ENCODE data around the gene GLYATL1.

GLYATL1 gene

GRCh38 chr11:58927393-58928106 is 11.7 kb upstream of the GLYATL1 start:
- DNase-seq, result no peak

DNA sequence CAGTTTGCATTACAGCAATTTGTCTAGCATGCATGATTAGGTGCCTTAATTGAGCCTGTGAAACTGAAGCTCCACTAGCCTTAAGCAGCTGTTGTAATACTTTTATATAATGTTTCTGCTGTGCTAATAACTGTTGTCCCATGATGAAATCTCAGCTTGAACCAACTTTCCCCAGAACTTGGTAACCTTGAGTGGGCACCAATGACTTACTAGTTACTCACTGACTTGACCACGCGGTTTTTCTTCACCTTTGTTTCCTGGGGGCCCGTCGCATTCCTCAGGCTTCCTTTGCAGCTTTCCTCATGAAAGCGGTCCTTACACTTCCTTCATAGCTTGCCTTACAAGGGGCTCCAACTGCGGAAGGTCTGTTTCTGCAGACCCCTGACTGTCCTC is 11.2 kb upstream of the GLYATL1 start:
- no peak for DNase-seq

DNA sequence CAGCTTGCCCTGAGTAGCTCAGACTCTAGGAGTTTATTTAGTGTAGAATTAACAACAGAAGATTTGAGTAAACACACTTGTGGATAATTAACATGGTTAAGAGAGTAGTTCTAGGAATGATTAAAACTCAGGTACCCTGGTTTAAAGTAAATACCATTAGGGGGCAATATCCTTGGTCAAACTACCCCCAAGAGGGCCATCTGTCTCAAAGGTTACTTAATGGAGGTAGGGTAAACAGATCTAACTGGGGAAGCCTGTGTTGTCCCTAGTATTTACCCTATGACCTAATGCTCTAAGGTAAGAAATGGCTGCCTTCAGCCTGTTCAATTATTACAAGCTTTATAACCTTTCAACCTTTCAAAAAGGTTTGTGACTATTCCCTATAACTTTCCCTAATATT is 10.6 kb upstream of the GLYATL1 start:
- no peak for DNase-seq

GRCh38 chr11:58930926-58931325 is 8.4 kb upstream of the GLYATL1 start:
- DNase-seq, result no peak

DNA sequence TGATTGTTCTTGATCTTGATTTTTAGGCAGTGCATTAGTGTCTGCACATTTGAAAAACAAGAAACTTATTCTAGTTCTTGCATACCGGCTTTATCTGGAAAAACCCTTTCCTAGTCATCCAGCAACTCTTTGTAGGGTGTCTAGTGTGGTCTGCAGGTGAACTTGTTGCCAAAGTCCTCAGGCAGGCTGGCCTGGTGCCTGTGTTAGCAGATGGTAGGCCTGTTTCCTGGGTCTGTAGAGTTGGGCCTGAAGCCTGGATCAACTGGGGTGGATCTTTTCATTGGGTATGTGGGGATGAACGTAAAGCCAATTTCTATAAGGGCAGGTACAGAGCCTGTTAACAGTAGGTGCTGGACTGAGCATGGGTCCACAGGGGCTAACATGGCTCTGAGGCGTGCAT is 5.6 kb upstream of the GLYATL1 start:
- DNase-seq, result no peak

GRCh38 chr11:58934945-58935513 is 4.3 kb upstream of the GLYATL1 start:
- DNase-seq, result no peak

DNA sequence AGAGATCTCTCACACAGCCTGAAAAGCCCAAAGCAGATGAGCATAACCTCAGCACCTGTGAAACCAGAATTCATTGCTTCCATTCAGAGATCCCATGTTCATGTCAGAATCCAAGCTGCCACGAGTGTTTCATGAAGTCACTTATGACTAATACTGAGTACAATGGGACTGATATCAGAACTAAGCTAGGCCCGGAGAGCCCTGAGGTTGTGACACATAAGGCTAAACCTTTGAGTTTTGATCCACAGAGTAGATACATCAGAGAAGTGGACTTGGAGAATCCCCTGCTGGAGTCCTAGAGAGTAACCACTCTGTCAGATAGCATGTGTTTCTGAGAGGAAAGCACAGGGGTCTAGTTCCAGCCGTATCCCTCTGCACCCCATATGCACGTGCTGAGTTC is 890 bp upstream of the GLYATL1 start:
- no peak for DNase-seq

DNA sequence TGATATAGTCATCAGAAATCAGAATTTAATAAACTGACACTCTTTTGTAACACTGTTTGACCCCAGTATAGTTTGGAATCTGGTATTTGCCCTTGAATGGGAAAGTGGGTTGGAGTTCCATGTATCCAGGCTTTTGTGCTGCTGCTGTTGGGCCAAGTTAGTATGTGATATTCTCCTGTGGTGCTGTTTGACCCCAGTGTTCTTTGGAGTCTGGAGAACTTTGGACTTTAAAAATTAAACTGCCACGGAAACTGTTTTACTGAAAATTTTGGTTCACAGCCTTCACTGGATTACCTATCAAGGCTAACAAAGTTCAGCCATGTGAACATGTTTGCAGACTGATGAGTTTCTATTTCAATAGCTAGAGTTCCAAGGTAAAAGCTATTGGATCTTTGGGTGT is 740 bp downstream of the GLYATL1 start:
- no peak for DNase-seq

DNA sequence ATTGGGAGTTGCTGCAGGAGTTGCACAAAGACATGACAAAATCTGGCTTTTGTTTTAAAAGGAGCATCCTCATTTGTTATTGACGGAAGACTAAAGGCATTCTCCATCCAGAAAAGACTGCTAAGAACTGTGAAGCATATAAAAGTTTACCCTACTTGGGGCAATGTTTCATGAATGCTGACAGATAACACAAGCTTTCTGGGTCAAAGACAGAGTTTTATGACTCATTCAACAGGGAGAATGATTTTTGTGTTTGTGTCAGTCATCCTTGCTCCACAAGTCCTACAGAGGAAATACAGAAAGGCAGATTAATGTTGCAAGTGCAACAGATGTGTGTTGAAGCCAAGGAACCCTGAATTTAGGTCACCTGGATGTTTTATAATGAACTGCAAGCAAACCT is 2.5 kb downstream of the GLYATL1 start:
- no peak for DNase-seq

- no peak for DNase-seq
These were observed 6.4 kb downstream of the GLYATL1 start for GRCh38 chr11:58945663-58946062.

DNA sequence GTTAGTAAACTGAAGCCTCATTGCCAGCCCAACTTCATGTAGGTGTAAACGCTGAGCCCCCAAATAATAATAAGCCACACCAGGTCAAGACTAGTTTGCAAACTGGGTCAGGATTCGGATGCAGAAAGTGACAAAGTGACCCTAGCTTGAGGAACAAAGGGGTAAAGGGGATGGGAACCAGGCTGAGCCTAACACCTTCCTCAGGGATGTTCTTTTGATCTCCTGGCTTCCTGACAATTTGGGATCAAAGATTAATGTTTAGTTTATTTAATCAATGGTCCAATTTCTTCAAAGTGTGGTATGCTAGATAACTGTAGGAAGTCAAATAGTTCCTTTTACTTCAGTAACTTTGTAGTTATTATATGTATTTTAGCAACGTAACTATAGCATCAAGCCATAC is 9.9 kb downstream of the GLYATL1 start:
- no peak for DNase-seq

DNA sequence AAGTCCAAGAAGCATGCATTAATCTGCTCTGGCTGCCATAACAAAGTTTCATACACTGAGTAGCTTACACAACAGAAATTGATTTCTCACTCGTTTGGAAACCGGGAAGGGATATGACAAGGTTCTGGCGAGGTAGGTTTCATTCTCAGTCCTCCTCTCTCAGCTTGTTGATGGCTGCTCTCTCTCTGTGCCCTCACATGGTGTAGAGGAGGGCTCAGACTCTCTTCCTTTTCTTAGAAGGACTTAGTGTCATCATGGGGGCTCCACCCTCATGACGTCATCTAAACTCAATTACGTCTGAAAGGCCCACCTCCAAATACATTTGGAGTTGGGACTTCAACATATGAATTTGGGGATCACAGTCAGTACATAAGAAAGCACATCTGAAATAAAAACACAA is 18.6 kb downstream of the GLYATL1 start:
- no peak for DNase-seq

- DNase-seq, result no peak
These were observed 19.2 kb downstream of the GLYATL1 start for GRCh38 chr11:58958500-58958899.

- DNase-seq, result no peak
These were observed 24.3 kb downstream of the GLYATL1 start for GRCh38 chr11:58963551-58964104.

GRCh38 chr11:58965246-58965985 is 26.1 kb downstream of the GLYATL1 start:
- DNase-seq, result no peak

GRCh38 chr11:58968251-58968711 is 29.0 kb downstream of the GLYATL1 start:
- DNase-seq, result no peak

GRCh38 chr11:58977470-58977869 is 38.2 kb downstream of the GLYATL1 start:
- no peak for DNase-seq

DNA sequence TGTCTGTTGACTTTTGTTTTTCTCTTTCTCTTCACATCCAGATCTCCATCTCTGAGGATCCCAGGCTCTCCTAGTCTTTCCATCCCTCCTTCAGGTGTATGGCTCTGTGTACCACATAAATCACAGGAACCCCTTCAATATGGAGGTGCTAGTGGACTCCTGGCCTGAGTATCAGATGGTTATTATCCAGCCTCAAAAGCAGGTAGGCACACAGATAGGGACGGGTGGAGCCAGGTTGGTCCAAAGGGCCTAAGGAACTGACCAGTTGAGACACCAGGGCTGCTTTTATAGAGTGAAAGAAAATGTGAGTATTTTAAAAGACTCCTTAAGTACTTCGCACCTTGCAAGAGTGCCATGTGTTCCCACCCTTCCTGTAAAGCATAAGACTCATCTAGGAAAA is 39.9 kb downstream of the GLYATL1 start:
- no peak for DNase-seq

DNA sequence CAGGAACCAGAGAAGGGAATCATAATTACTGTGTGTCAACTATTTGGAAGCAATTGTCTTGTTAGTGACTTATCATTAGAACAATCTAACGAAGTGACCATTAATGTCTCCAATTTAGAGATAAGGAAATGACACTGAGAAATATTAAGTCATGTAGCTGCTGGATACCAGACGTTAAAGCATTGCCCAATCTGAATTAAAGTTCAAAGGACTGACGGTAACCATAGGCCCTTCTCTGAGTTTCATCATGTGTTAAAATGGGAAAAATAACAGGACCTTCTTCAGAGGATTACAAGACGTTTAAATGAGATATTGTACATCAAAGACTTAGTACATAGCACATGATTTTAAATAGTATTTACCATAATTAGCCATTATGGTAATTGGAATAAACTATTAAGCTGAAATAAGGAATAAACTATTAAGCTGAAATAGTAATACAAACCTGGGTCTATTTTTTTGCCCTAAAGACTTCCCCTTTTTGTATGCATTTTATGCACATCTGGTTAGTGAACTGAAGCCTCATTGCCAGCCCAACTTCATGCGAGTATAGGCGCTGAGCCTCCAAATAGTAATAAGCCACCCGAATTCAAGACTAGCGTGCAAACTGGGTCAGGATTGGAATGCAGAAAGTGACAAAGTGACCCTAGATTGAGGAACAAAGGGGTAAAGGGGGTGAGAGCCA is 41.0 kb downstream of the GLYATL1 start:
- DNase-seq, result no peak

GRCh38 chr11:58992489-58992888 is 53.2 kb downstream of the GLYATL1 start:
- no peak for DNase-seq

DNA sequence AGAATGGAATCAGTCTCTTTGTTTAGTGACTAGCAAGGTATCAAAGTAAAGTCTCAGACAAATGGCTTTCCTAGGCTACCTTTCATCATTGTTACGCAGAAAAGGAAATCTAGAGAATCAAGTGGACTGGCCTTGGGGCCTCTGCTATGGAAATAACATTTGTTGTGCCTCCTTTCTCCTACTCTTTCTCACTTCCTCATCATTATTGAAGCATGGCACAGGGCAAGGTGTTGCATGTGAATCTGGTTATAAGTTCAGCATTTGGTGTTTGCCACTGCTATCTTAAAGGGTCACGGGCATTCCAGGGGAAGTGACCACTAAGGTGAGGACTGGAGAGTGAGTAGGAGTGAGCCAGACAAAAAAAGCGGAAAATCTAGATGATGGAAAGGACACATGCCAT is 54.9 kb downstream of the GLYATL1 start:
- no peak for DNase-seq

DNA sequence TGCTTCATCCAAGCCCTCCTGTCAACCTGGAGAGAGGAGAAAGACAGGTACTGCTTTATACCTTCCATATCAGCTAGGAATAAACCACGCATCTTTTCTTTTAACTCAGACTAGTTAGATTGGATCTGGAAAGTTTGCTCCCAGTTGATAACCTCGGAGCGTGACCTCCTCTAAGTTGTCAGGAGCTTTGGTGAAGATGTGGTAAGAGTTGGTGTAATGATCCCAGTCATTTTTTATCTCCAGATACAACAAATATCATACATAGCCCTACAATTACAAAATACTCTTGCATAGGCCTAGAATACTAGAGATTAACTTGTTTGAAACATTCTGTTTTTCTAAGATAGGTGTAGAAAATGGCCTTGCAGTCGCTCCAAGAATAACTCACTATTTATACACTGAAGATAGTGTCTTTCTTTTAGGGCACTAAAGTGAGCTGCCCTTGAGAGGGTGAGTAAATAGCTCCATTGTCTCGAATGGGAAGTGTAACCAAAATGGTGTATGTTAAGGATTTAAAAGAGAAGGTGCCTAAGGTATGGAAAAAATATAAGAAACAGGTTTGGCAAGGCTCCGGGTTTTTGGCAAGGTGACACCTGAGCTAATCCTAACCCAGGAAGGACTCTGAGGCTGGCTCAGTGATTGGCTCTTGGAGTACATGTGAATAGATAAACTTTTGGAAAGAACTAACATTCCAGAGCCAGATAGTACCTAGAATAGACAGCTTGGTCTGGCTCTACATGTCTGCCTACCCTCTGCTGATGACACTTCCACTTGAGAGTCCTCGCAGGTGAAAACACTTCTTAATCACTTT is 59.4 kb downstream of the GLYATL1 start:
- no peak for DNase-seq

- no peak for DNase-seq
These were observed 60.0 kb downstream of the GLYATL1 start for GRCh38 chr11:58999291-58999680.

All from NCI-H2107 (cell line).